HG03108 (cell line): Measurements from ENCODE around the gene GSTM1.

Experiments
- ATAC-seq: cut with Tn5 transposase; IDR thresholded peaks from one replicate; pipeline ENCODE4 v1.9.1; 2021; ENCODE audit warnings: moderate library complexity; ENCODE audit not compliant: unreplicated experiment

GSTM1 gene

DNA sequence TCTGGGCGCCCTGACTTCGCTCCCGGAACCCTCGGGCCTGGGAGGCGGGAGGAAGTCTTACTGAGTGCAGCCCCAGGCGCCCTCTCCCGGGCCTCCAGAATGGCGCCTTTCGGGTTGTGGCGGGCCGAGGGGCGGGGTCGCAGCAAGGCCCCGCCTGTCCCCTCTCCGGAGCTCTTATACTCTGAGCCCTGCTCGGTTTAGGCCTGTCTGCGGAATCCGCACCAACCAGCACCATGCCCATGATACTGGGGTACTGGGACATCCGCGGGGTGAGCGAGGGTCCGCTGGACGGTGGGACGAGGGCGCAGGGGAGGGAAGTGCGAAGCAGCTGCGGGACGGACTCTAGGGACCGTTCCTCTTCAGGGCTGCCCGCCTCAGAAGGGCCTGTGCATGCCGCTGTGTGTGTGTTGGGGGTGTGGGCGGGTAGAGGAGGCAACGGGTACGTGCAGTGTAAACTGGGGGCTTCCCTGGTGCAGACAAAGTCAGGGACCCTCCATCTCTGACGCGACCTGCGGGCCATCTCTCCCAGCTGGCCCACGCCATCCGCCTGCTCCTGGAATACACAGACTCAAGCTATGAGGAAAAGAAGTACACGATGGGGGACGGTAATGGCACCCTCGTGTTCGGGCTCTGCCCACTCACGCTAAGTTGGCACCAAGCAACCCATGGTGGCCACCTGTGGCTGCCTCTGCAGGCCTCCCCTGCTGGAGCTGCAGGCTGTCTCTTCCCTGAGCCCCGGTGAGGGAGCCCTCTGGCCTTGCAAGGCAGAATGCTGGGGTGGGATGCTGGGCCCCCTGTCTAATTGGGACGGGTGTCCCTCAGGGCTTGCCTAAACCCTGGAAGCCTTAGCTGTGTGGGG, at the start of gene GSTM1:
Gene GSTM1, plus strand, starts transcription at position 177 of the 859 bp plus-strand sequence. Its CDS starts 57 bp downstream, at position 234.
- ATAC-seq, result peak; percentile 92

DNA sequence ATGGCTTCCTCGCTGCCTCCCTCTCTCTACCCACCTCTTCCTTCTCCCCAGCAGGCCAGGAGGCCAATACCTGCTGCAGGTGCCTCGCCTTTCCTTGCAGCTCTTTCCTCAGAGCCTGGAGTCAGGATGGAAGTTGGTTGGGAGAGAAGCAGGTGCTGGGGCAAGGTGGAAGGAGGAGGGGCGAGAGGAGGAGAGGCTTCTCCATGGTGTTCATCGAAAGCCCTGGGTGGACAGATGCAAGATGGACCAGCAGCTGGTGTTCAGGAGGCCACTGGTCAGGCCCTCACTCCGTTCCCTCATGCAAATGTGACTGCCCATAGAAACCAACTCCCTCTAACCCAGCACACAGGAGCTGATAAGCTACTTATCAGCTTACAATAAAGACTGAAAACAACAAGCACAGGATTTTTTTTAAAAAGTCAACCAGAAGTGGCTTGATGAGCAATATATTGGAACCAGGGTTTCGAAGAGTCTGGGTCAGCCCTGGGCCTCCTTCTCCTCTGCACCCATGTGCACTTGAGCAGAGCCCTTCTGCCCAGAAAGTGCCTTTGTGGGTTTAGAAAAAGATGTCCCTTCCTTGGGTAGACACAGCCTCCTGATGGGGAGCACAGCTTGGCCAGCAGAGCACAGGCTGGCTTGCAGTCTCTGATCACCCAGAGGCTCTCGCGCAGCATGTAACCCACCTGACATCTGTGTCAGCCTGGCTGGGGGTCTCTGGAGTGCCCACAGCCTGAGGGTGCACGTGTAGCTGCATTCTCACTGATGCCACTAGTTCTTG, 48.4 kb upstream of the GSTM1 start:
- no peak for ATAC-seq

DNA sequence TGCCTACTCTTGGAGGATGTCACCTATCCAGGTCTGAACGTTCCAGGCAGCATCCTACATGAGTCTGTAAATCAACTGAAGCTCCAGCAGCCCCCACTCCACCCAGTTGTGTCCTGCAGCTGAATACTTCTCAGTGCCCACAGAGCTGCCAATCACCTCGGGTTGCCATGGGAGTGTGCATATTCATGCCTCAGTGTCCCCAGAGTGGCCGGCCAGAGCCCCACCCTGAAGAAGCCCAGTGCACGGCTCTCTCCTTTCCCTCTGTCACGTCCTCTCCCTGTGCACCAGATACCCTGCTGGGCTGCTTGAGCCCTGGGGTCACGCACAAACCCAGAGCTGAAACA, 47.8 kb upstream of the GSTM1 start:
- no peak for ATAC-seq

DNA sequence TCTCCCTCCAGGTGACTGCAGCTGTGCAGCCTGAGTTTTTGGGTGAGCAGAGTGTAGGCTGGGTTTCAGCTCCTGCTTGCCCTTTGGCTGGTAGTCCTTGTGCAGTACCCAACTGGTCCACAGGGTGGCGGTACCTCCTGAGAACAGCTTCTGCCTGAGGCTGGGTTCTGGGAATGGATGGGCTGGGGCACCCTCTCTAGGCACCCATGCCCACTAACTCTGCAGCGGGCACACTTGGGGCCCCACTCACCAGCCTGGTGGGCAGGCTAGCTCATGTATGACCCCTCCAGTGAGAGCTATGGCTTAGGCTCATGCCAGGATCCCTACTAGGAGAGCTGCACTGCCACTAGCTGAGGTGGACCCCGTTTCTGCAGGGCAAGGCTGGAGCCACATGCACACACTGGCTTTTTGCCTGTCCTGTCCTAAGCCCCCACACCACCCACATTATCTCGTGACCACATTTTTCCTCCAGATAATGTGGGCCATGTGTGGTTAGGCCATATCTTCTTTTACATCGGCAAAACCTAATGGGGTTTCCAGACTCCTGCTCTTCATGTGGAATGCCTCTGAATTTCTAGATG, 47.2 kb upstream of the GSTM1 start:
- no peak for ATAC-seq

DNA sequence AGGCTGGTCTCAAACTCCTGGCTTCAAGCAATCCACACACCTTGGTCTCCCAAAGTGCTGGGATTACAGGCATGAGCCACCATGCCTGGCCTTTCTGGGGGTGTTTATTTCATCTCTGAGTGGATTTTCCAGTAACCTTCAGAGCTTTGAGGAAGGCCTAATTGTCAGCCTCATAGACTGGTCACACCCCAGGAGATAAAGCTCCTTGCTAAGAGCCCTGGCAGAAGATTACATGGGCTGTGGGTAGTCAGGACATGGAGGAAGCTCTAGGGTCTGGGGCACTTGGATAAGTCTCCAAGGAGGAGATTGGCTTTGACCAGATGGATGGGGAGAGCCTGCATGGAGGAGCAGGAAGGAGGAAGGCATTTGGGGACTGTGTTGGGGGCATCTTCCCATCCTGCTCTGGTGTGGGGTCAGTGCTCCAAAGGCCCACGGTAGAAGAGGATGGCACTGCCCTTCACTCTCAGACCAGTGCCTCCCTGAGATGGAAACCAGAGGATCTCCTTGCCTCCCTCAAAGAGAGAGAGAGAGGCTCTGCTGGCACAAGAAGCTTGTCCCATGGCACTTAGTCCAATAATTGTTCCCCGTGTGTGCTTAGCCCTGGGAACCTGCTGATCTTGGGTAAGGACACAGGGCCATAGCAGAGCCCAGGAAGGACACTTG, 46.4 kb upstream of the GSTM1 start:
- ATAC-seq, result no peak

DNA sequence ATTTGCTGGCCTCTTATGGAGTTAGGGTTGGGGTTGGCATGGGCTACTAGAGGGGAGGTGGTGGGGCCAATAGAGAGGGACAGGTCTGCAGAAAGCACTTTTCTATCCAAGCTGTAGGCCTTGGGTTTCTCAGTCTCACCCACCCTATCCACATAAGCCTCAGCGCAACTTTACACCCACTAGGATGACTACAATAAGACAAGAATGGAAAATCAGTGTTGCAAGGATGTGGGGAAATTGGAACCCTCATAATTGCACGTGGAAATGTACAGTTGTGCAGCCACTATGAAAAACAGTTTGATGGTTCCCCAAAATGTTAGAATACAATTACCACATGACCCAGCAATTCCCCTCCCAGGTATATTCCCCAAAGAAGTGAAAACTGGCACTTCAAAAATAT, 45.8 kb upstream of the GSTM1 start:
- no peak for ATAC-seq

DNA sequence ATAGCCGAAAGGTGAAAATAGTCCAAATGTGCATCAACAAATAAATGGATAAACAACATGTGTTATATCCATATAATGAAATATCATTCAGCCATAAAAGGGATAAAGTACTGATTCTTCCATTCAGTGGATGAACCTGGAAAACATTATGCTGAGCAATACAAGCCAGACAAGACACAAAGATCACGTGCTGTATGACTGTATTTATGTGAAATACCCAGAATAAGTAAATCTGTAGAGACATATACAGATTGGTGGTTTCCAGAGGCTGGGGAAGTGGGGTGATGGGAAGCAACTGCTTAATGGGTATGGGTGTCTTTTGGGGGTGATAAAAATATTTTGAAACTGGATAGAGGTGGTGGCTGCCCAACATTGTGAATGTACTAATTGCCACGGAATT, 45.0 kb upstream of the GSTM1 start:
- no peak for ATAC-seq

DNA sequence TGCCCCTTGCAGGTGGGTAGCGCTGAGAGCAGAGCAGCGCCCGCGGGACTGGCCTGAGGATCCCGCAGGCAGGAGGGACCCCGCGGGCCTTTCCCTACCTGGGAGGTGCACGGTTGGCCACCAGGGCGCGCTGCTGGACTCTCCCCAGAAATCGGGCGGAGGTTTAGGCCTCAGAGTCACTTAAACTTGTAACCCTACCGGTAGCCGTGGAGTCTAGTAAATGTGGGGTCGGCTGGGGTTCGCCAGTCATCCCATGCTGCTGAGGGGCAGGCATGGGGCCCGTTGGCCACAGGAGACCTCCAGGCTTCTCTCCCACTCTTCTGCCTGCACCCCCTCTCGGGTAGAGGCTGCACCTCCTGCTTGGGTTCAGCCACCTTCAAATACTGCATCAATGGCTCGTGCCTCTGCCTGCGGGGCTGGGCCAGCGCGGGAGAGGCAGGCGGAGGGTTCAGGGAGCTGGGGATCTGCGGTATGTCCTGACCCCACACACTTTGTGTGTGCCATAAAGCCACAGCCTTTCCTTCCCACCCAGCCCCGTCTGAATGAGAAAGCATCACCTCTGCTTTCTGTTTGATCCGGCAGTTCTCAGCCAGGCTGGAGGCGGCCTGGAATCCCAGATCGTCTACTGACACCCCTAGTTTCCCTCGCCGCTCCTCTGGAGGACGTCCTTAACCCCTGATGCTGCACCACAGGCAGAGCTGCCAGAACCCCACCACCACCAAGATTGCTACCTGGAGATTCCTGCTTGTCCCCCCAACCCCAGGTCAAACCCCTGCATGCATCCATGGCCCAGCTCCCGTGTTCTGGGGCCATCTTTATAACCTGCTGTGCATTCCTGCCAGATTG, 44.0 kb upstream of the GSTM1 start:
- ATAC-seq, result peak; percentile 88

DNA sequence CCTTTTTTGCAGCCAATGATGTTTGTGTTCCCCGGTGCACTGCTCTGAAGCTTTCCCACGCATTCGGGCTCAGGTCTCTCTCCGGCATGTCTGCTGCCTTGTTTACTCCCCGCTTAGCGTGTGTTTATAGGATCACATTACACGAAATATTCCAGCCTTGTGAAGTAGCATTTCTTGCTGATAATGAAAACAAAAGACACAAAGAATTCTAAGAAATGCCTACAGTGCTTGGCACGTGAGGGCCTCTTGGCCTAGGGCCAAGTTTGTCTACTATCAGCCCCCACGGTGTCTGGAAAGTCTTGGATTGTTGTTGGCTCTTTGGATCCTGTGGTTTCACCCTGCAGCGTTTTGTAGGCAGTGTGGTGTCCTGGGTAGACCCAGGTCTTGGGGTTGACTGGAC, 42.9 kb upstream of the GSTM1 start:
- no peak for ATAC-seq

DNA sequence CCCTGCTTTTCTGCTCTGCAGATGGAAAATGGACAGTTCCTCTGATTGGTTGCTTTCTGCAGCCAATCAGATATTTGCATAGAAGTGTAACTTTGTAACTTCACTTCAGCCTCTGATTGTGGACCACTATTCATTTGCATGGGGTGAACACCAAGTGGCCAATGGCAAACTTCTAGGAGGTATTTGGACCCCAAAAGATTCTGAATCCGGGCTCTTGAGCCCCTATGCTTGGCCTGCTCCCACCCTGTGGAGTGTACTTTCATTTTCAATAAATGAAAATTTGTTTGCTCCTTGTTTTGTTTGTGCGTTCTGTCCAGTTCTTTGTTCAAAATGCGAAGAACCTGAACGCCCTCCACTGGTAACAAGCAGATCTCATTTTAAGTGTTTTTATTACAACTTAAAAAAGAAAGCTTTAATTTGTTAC, 38.1 kb upstream of the GSTM1 start:
- no peak for ATAC-seq

DNA sequence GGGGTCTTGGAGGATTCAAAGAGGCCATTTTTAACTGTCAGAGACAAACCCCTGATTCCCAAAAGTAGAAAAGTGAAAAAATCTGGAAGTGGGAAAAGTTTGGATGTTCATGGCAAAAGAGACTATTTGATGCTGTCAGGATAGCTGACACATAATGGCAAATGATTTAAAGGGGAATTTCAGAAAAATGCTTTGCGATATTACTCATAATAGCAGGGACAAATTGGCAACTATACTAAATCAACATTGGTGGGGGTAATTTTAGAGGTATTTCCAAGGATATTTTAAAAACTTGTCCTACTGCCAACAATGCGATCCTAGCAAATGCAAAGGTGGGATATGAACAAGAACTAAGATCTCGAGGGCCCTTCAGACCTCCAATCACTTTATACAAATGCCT, 37.0 kb upstream of the GSTM1 start:
- no peak for ATAC-seq

DNA sequence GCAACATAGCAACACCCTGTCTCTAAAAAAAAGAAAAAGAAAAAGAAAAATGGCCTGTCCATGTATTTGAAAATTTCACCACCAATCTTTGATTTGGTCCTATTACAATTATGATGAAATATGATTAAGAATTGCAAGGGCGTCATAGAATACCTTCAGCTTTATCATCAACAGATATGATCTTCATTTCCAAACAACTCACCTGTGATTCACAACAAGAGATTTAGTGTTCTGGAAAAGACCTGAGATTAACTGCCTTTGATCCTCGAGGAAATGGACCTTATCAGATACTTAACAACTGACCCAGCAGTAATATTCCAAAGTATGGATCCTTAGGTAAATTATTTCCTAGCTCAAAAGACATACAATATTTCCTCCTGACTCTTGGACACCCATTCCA, 35.2 kb upstream of the GSTM1 start:
- ATAC-seq, result no peak

DNA sequence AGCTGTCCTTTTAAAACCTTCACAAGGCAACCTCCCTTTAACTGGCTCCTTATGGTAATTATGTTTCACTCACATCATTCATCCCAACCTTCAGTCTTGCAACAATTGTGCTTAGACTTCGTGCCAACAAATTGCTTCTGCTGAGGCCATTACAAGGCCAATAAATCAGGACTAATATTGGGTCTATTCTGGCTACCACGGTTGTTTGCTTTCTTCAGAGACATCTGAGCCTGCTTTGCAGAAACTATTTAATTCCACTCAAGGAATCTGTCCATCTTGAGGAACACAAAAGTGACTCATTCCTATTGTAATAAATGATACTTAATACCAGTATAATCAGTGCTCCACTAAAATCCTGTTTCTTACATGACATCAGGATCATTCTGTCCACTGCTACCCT, 34.3 kb upstream of the GSTM1 start:
- no peak for ATAC-seq

DNA sequence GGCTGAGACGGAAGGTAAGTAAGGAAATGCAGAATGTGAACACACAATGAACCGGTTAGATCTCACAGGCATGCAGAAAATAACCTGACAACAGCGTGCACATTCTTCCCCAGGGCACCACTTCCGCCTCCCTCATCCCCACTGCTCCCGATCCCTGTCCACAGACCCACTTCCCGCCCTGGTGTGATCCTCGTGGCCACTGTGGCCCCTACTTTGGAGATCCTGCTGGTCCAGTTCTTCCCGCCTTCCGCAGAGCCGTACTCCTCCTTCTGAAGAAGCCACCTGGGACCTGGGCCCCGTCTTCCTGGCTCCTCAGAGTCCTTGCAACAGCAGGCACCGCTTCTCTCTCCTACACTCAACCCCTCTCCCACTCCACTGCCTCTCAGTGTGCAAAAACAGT, 33.1 kb upstream of the GSTM1 start:
- no peak for ATAC-seq

DNA sequence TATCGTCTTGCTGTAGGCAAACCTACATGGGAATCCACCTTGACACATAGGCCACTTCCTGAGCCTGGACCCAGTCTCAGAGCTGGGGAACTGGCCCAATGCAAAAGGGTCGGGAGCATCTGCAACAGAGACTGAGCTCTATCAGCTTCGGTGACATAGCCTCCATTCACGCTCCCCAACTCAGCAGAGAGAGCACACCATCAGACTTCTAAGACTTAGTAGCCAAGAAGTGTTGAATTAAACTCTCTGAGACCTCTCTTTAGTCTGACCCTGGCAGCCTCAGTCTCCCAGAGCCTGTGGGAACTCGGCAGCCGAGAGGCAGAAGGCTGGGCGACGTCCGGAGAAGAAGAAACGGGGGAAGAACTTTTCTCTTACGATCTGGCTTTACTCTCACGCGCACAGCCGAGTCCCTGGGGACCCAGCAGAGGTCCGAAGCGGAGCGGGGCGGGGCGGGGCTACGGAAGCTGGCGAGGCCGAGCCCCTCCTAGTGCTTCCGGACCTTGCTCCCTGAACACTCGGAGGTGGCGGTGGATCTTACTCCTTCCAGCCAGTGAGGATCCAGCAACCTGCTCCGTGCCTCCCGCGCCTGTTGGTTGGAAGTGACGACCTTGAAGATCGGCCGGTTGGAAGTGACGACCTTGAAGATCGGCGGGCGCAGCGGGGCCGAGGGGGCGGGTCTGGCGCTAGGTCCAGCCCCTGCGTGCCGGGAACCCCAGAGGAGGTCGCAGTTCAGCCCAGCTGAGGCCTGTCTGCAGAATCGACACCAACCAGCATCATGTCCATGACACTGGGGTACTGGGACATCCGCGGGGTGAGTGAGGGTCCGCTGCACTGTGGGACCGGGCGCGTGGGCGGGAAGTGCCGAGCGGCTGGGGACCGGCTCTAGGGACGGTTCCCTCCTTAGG, 31.8 kb upstream of the GSTM1 start, which contains the start of gene GSTM4:
Gene GSTM4, plus strand, starts transcription at position 485 of the 905 bp plus-strand sequence. Its CDS starts 291 bp downstream, at position 776.
- peak; percentile 80 for ATAC-seq

DNA sequence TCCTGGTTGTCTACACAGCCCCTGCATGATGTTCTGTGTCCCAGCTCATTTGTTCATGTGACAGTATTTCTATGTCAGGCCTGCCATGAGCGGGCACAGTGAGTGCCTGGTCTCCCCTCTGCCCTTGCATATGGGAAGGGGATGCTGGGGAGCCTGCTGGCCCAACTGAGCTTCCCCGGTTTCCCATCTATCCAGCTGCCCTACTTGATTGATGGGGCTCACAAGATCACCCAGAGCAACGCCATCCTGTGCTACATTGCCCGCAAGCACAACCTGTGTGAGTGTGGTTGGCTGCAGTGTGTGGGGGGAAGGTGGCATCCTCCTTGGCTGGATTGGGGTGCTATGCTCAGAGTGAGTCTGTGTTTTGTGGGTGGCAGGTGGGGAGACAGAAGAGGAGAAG, 30.2 kb upstream of the GSTM1 start:
- ATAC-seq, result no peak

DNA sequence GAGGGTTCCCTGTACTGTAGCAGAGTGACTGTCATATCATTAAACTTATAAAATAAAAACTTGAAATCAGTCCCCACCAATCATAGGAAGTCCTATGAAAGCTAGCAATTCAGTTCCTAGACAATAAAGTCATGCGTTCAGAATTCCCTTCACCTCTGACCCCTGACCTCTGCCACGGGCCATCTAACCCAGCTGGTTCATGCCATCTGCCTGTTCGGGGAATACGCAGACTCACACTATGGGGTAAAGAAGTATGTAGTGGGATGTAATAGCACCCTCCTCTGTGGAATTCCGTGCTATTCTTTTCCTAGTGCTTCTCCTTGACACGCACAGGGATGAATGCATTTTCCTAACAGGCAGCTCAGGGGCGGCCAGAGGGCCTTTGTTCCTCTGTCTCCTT, 29.6 kb upstream of the GSTM1 start:
- ATAC-seq, result no peak

DNA sequence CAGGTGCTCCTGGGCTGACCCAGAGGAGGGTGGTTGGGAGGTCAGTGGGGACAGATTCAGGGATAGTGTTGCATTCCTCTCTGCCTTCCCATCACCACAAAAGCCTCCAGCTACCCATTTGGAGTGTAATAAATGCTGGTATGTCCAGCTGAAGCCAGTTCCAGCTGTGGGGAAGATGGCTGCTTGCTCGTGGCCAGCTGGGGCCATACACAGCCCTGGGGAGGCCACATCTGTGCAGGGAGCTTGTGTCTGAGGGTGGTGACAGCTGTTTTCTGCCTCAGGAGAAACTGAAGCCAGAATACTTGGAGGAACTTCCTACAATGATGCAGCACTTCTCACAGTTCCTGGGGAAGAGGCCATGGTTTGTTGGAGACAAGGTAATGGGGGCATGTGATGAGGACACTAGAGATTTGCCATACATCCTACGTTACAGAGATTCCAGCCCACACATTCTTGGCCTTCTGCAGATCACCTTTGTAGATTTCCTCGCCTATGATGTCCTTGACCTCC, 29.0 kb upstream of the GSTM1 start:
- no peak for ATAC-seq

DNA sequence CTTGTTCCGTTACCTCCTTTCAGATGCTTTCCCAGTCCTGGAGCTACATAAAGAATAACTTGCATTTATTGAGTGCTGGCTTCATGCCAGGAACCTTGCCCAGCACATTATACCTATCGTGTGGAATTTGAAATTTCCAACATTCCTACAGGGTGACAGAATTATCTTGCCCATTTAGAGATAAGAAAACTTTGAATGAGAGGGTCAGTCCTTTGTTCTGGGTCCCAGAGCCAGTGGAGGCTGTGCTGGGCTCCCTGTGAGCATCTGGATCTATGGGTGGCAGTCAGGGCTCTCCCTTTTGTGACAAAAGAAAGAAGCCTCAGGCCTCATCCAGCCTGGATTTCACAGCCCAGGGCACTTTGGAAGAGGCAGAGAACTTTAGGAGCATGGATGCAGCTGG, 28.5 kb upstream of the GSTM1 start:
- ATAC-seq, result no peak
